Epithelial cell of esophagus (primary cell): ENCODE measurements around the gene PRKAR1A.

Experiments used
- DNase-seq: peaks from one replicate; pipeline ENCODE4 v3.0.0; 2010; ENCODE audit warnings: low read depth
- H3K4me3 ChIP-seq: 2 replicates; pipeline ENCODE4 v1.5.1; 2011; ENCODE audit warnings: mild to moderate bottlenecking, low read length, control low read depth
- CTCF ChIP-seq: IDR thresholded peaks from 2 replicates; pipeline ENCODE4 v1.5.1; 2011; ENCODE audit warnings: low read depth, mild to moderate bottlenecking, low read length, control low read depth, inconsistent platforms; ENCODE audit not compliant: insufficient read depth; ENCODE audit errors: missing control alignments

The PRKAR1A gene

GRCh38 chr17:68587026-68587425 lies 74.8 kb downstream of the PRKAR1A start:
- no peak for TF ChIP-seq CTCF
- H3K4me3 ChIP-seq = no peak overlapping the region
- no peak for DNase-seq

DNA sequence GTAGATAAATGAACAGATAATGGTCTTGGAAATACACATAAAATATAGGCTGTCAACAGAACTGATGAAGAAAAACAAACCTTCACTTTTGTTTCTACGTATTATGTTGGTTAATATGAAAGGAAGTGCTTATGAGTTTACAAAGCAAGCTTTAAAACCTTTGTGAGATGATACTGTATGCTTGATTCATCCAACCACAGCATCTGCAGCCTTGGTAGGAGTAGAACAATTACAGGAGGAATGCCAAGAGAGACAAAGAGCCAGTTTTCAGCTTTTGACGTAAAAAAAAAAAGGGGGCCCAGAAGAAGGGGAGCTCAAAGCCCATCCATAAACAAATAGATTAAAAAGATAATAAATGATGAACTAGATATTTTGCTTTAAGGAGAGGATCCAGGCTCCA lies 75.6 kb downstream of the PRKAR1A start:
- no peak for TF ChIP-seq CTCF
- H3K4me3 ChIP-seq = no peak overlapping the region
- DNase-seq = no peak

GRCh38 chr17:68588362-68588761 lies 76.1 kb downstream of the PRKAR1A start:
- no peak for TF ChIP-seq CTCF
- DNase-seq = no peak
- no peak overlapping the region for H3K4me3 ChIP-seq

DNA sequence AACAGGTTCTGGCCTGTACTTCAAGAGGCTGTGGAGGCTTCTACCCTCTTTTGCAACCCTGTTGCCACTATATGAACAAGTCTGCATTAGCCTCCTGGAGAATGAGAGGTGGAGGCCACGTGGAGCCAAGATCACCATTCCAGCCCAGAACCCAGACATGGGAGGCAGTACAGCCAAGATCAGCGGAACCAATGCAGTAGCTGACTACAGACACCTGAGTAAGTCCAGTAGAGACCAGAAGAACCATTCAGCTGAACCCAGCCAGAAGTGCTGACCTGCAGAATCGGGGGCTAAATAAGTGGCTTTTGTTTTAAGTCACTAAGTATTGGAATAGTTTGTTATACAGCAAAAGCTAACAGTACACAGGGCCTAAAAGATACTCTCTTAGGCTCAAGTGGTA lies 76.9 kb downstream of the PRKAR1A start:
- no peak overlapping the region for H3K4me3 ChIP-seq
- no peak for DNase-seq
- no peak for TF ChIP-seq CTCF

- no peak for TF ChIP-seq CTCF
- no peak for DNase-seq
- H3K4me3 ChIP-seq = no peak overlapping the region
Observed at GRCh38 chr17:68591583-68591982, 79.4 kb downstream of the PRKAR1A start.

GRCh38 chr17:68592009-68592408 lies 79.8 kb downstream of the PRKAR1A start:
- no peak for DNase-seq
- no peak overlapping the region for H3K4me3 ChIP-seq
- no peak for TF ChIP-seq CTCF
